HEK293 (cell line): Measurements from ENCODE around the gene ADAMTS9.
A peak's percentile ranks its signal among the peaks of the same experiment; 100 is the strongest.

ENCODE experiments used
- CTCF ChIA-PET: fragments of 350-600 bp; formaldehyde crosslinking; extraction: SDS; loops from one replicate; lab custom pipeline; 2021; ENCODE audit warnings: antibody characterized with exemption; lab: Yijun Ruan, JAX
- POLR2A ChIA-PET: fragments of 300-600 bp; formaldehyde crosslinking; extraction: SDS; loops from one replicate; lab custom pipeline; 2020; ENCODE audit warnings: antibody characterized with exemption, inconsistent platforms; lab: Yijun Ruan, JAX
- H3K27ac ChIP-seq: fragments of 200-500 bp; sonication (Bioruptor generic); 2 replicates; pipeline ENCODE4 v1.5.1; 2014; ENCODE audit warnings: low read depth, low read length, control low read depth, inconsistent platforms; ENCODE audit errors: extremely low read depth
- H3K36me3 ChIP-seq, 2 experiments: fragments of 200-500 bp in 1 of 2; sonication (Bioruptor generic) in 1 of 2; 1 replicate in 1 of 2; 2 replicates in 1 of 2; pipeline ENCODE4 v1.5.1; 2014 to 2017; ENCODE audit warnings: inconsistent platforms in 2 of 2, low read length in 2 of 2; ENCODE audit not compliant: control insufficient read depth in 2 of 2, insufficient read depth in 1 of 2
- H3K4me1 ChIP-seq: fragments of 200-500 bp; sonication (Bioruptor generic); 2 replicates; pipeline ENCODE4 v1.5.1; 2014; ENCODE audit warnings: mild to moderate bottlenecking, low read length, inconsistent platforms; ENCODE audit not compliant: control insufficient read depth, insufficient read depth
- H3K4me3 ChIP-seq: 2 replicates; pipeline ENCODE4 v1.5.1; 2011; ENCODE audit warnings: low read depth, mild to moderate bottlenecking, control low read depth, low read length, moderate library complexity
- H3K9me3 ChIP-seq: fragments of 200-500 bp; sonication (Bioruptor generic); 2 replicates; pipeline ENCODE4 v1.5.1; 2014; ENCODE audit warnings: low read depth, low read length, inconsistent platforms; ENCODE audit not compliant: control insufficient read depth, insufficient read depth
- GFI1B ChIP-seq: fragments of 450-650 bp; formaldehyde crosslinking; IDR thresholded peaks from 2 replicates; pipeline ENCODE4 v1.5.1; 2016; ENCODE audit warnings: missing biosample characterization, missing genetic modification characterization
- HOXC10 ChIP-seq: sonication (generic); formaldehyde crosslinking; IDR thresholded peaks from 2 replicates; pipeline ENCODE4 v1.8.1; 2023; ENCODE audit warnings: mild to moderate bottlenecking, missing genetic modification reagents
- TCF7L2 ChIP-seq: IDR thresholded peaks from 2 replicates; pipeline ENCODE4 v1.6.1; 2011; ENCODE audit warnings: low read depth, mild to moderate bottlenecking, inconsistent platforms, low read length, moderate library complexity, borderline replicate concordance
- TRIM28 ChIP-seq: IDR thresholded peaks from 2 replicates; pipeline ENCODE4 v1.6.1; 2011; ENCODE audit warnings: low read length, control low read depth, borderline replicate concordance
- ZNF2 ChIP-seq: fragments of 450-650 bp; formaldehyde crosslinking; IDR thresholded peaks from 2 replicates; pipeline ENCODE4 v1.5.1; 2016; ENCODE audit warnings: missing biosample characterization, missing genetic modification characterization
- ZNF23 ChIP-seq: fragments of 450-650 bp; formaldehyde crosslinking; IDR thresholded peaks from 2 replicates; pipeline ENCODE4 v1.5.1; 2016; ENCODE audit warnings: missing biosample characterization, missing genetic modification characterization, borderline replicate concordance
- ZNF335 ChIP-seq: fragments of 450-650 bp; formaldehyde crosslinking; conservative IDR thresholded peaks from 2 replicates; pipeline ENCODE4 v1.5.1; 2016; ENCODE audit warnings: missing biosample characterization, missing genetic modification characterization
- ZNF341 ChIP-seq: fragments of 450-650 bp; formaldehyde crosslinking; IDR thresholded peaks from 2 replicates; pipeline ENCODE4; 2016; ENCODE audit warnings: low read depth, missing biosample characterization, missing genetic modification characterization
- ZNF600 ChIP-seq: fragments of 450-650 bp; formaldehyde crosslinking; IDR thresholded peaks from 2 replicates; pipeline ENCODE4 v1.5.1; 2016; ENCODE audit warnings: missing biosample characterization, missing genetic modification characterization
- ZNF664 ChIP-seq: fragments of 450-650 bp; formaldehyde crosslinking; IDR thresholded peaks from 2 replicates; pipeline ENCODE4 v1.5.1; 2016; ENCODE audit warnings: missing biosample characterization, missing genetic modification characterization
- ZSCAN16 ChIP-seq: fragments of 450-650 bp; formaldehyde crosslinking; IDR thresholded peaks from 2 replicates; pipeline ENCODE4 v1.5.1; 2016; ENCODE audit warnings: missing biosample characterization, missing genetic modification characterization
- TF ChIP-seq, protein P1 (sequence below): fragments of 450-650 bp; formaldehyde crosslinking; IDR thresholded peaks from 2 replicates; pipeline ENCODE4 v1.5.1; 2016; ENCODE audit warnings: missing biosample characterization, missing genetic modification characterization
- TF ChIP-seq, protein P2 (sequence below): fragments of 450-650 bp; formaldehyde crosslinking; IDR thresholded peaks from 2 replicates; pipeline ENCODE4 v1.5.1; 2017; ENCODE audit warnings: missing biosample characterization, missing genetic modification characterization
- TF ChIP-seq, protein P3 (sequence below): fragments of 450-650 bp; formaldehyde crosslinking; conservative IDR thresholded peaks from 2 replicates; pipeline ENCODE4 v1.5.1; 2016; ENCODE audit warnings: low read depth, missing biosample characterization, missing genetic modification characterization
- TF ChIP-seq, protein P4 (sequence below): fragments of 450-650 bp; formaldehyde crosslinking; IDR thresholded peaks from 2 replicates; pipeline ENCODE4 v1.5.1; 2017; ENCODE audit warnings: missing biosample characterization, mild to moderate bottlenecking, missing genetic modification characterization, moderate library complexity
- TF ChIP-seq, protein P5 (sequence below): fragments of 450-650 bp; formaldehyde crosslinking; conservative IDR thresholded peaks from 2 replicates; pipeline ENCODE4 v1.5.1; 2016; ENCODE audit warnings: low read depth, missing biosample characterization, missing genetic modification characterization

ADAMTS9 gene

DNA sequence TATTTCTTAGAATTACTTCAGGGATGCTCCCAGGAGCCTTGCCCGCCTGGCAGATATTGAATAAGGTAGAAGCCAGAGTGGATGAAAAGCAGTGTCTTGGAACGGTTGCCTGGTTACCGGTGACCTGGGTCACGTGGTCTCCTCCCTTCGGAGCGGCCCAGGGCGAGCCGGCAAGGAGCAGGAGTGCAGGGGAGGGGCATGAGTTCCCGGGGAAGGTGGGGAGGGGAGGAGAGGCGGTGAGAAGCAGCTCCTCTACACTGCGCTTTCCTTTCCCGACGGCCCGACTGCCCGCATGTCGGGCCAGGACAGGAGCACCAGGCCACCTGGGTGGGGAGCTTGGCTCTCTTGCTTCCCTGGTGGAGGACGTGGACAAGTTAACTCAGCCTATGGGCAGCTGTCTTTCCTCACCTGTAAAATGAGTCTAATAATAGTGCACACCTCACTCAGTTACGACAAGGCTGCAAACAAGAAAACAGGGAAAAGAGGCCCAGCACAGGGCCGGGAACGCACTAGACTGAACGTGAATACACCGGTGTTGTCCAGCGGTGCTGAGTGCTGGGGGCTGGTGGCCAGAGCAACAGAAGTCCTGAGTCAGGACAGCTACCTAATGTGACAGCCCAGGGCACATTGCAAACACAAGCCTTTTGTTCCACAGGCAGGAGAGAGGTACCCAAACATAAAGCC is 198.3 kb downstream of the ADAMTS9 start (continued):
- TF ChIP-seq, protein P1, sequence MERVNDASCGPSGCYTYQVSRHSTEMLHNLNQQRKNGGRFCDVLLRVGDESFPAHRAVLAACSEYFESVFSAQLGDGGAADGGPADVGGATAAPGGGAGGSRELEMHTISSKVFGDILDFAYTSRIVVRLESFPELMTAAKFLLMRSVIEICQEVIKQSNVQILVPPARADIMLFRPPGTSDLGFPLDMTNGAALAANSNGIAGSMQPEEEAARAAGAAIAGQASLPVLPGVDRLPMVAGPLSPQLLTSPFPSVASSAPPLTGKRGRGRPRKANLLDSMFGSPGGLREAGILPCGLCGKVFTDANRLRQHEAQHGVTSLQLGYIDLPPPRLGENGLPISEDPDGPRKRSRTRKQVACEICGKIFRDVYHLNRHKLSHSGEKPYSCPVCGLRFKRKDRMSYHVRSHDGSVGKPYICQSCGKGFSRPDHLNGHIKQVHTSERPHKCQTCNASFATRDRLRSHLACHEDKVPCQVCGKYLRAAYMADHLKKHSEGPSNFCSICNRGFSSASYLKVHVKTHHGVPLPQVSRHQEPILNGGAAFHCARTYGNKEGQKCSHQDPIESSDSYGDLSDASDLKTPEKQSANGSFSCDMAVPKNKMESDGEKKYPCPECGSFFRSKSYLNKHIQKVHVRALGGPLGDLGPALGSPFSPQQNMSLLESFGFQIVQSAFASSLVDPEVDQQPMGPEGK (tag by site-specific recombination), result 0 out of 2 replicates have a peak, but pooled peaks have one; percentile 29
- TF ChIP-seq ZNF600 (peak; percentile 77), TCF7L2 (no peak)
- TF ChIP-seq, protein P2, sequence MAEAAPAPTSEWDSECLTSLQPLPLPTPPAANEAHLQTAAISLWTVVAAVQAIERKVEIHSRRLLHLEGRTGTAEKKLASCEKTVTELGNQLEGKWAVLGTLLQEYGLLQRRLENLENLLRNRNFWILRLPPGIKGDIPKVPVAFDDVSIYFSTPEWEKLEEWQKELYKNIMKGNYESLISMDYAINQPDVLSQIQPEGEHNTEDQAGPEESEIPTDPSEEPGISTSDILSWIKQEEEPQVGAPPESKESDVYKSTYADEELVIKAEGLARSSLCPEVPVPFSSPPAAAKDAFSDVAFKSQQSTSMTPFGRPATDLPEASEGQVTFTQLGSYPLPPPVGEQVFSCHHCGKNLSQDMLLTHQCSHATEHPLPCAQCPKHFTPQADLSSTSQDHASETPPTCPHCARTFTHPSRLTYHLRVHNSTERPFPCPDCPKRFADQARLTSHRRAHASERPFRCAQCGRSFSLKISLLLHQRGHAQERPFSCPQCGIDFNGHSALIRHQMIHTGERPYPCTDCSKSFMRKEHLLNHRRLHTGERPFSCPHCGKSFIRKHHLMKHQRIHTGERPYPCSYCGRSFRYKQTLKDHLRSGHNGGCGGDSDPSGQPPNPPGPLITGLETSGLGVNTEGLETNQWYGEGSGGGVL, result peak; percentile 69

DNA sequence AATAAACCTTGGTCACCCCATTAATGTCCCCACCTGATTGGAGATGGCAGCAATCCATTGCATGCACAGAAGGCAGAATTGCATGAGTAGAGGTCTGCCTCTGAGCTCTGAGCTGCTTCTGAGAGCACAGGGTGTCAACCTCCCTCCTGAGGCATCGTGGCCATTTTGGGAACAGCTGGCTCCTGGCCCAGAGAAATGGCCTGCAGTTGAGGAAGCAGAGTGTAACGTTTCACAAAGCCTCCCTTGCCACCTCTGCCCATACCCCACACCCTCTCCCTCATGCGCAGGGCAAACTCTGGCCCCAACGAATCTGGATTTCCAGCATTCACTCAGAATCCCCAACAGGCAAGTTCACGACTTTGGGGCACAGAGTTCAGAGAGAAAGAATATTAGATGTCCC is 198.9 kb downstream of the ADAMTS9 start:
- TF ChIP-seq ZNF341 (tag by site-specific recombination), result 0 out of 2 replicates have a peak, but pooled peaks have one; percentile 5
- TF ChIP-seq ZNF23 (tag by site-specific recombination), result no peak
- Histone ChIP-seq H3K27ac (no peak overlapping the region), H3K4me3 (no peak overlapping the region), H3K36me3 (no peaks in the 10 kb centered on the region), H3K4me1 (peaks cover 10% of the 10 kb centered on the region), H3K9me3 (no peaks in the 10 kb centered on the region)
- ChIA-PET POLR2A (no interaction called here), CTCF (interaction anchor here (0.7 to 2.2 kb wide), 2 partner anchors 42 to 466 kb away, joined by 4 to 7 read pairs; partner anchors contain the start of gene PSMD6)

DNA sequence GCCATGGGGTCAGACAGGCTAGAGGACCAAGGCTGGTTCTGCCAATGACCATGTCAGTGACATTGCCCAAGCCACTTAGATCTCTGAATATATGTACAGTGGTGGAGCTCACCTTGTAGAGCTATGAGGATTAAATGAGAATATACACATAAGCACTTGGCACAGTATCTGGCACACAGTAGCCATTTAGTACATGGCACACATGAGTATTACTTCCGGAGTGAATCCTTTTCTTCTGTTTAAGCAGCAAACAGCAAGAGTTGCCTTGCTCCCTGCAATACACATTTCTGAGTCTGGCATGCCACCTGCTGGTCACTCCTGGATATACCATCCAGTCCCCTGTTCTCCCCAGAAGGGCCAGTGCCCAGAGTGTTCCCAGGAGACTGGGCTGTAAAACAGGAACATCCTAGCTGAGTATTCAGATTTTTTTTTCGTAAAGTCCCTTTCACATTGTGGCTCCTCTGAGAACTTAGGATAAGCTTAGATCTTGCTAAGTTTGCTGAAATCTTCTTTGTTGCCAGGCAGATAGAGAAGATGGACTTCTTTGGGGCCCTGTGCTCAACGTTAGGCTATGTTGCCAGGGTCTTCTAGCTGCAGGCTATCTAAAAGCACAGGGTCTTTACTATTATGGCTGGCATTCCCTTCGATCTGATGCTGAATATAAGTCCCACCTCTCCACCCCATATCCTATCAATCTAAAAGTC is 203.4 kb downstream of the ADAMTS9 start:
- CTCF ChIA-PET, result interaction anchor here (0.5 to 2.4 kb wide), 39 partner anchors 8 to 1140 kb away, joined by 3 to 20 read pairs (median 4); partner anchors contain the start of gene C3orf49
- TF ChIP-seq, protein P3, sequence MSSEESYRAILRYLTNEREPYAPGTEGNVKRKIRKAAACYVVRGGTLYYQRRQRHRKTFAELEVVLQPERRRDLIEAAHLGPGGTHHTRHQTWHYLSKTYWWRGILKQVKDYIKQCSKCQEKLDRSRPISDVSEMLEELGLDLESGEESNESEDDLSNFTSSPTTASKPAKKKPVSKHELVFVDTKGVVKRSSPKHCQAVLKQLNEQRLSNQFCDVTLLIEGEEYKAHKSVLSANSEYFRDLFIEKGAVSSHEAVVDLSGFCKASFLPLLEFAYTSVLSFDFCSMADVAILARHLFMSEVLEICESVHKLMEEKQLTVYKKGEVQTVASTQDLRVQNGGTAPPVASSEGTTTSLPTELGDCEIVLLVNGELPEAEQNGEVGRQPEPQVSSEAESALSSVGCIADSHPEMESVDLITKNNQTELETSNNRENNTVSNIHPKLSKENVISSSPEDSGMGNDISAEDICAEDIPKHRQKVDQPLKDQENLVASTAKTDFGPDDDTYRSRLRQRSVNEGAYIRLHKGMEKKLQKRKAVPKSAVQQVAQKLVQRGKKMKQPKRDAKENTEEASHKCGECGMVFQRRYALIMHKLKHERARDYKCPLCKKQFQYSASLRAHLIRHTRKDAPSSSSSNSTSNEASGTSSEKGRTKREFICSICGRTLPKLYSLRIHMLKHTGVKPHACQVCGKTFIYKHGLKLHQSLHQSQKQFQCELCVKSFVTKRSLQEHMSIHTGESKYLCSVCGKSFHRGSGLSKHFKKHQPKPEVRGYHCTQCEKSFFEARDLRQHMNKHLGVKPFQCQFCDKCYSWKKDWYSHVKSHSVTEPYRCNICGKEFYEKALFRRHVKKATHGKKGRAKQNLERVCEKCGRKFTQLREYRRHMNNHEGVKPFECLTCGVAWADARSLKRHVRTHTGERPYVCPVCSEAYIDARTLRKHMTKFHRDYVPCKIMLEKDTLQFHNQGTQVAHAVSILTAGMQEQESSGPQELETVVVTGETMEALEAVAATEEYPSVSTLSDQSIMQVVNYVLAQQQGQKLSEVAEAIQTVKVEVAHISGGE (tag by site-specific recombination), result peak; percentile 45; the same call in 1 of the 2 replicates
- TF ChIP-seq ZNF664, result peak; percentile 46; the same call in 1 of the 2 replicates
- TF ChIP-seq GFI1B (tag by site-specific recombination), result no peak
- TF ChIP-seq, protein P4, sequence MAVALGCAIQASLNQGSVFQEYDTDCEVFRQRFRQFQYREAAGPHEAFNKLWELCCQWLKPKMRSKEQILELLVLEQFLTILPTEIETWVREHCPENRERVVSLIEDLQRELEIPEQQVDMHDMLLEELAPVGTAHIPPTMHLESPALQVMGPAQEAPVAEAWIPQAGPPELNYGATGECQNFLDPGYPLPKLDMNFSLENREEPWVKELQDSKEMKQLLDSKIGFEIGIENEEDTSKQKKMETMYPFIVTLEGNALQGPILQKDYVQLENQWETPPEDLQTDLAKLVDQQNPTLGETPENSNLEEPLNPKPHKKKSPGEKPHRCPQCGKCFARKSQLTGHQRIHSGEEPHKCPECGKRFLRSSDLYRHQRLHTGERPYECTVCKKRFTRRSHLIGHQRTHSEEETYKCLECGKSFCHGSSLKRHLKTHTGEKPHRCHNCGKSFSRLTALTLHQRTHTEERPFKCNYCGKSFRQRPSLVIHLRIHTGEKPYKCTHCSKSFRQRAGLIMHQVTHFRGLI (tag by site-specific recombination), result no peak
- TF ChIP-seq ZNF335 (tag by site-specific recombination), result peak; percentile 39
- no peak for TF ChIP-seq HOXC10 (CRISPR knock-in tag)
- TF ChIP-seq, protein P5, sequence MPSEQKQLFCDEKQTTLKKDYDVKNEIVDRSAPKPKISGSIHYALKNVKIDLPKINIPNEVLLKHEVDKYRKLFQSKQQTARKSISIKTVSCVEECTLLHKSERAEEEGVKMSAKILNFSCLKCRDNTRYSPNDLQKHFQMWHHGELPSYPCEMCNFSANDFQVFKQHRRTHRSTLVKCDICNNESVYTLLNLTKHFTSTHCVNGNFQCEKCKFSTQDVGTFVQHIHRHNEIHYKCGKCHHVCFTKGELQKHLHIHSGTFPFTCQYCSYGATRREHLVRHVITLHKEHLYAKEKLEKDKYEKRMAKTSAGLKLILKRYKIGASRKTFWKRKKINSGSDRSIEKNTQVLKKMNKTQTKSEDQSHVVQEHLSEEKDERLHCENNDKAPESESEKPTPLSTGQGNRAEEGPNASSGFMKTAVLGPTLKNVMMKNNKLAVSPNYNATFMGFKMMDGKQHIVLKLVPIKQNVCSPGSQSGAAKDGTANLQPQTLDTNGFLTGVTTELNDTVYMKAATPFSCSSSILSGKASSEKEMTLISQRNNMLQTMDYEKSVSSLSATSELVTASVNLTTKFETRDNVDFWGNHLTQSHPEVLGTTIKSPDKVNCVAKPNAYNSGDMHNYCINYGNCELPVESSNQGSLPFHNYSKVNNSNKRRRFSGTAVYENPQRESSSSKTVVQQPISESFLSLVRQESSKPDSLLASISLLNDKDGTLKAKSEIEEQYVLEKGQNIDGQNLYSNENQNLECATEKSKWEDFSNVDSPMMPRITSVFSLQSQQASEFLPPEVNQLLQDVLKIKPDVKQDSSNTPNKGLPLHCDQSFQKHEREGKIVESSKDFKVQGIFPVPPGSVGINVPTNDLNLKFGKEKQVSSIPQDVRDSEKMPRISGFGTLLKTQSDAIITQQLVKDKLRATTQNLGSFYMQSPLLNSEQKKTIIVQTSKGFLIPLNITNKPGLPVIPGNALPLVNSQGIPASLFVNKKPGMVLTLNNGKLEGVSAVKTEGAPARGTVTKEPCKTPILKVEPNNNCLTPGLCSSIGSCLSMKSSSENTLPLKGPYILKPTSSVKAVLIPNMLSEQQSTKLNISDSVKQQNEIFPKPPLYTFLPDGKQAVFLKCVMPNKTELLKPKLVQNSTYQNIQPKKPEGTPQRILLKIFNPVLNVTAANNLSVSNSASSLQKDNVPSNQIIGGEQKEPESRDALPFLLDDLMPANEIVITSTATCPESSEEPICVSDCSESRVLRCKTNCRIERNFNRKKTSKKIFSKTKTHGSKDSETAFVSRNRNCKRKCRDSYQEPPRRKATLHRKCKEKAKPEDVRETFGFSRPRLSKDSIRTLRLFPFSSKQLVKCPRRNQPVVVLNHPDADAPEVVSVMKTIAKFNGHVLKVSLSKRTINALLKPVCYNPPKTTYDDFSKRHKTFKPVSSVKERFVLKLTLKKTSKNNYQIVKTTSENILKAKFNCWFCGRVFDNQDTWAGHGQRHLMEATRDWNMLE (tag by site-specific recombination), result peak; percentile 73
- no peak for TF ChIP-seq ZSCAN16 (tag by site-specific recombination)
- peak; percentile 78; the same call in 1 of the 2 replicates for TF ChIP-seq TRIM28
- TF ChIP-seq ZNF2 (tag by site-specific recombination), result 0 out of 2 replicates have a peak, but pooled peaks have one; percentile 24

More for the DNA sequence above, 203.4 kb downstream of the ADAMTS9 start:
- Histone ChIP-seq H3K4me3 (no peak overlapping the region), H3K9me3 (no peaks in the 10 kb centered on the region), H3K4me1 (no peaks in the 10 kb centered on the region; the same call in 1 of the 2 replicates), H3K36me3 (no peaks in the 10 kb centered on the region), H3K27ac (no peak overlapping the region)
- POLR2A ChIA-PET, result no interaction called here
